Stimulated activated CD4-positive, alpha-beta T cell treated with anti-CD3 and anti-CD28 coated beads, Interleukin-15, amount 100 ng/mL, for 24 hours (primary cell): ENCODE data around the gene APMAP.

Experiments
- DNase-seq: peaks from one replicate; pipeline ENCODE4 v3.0.0-alpha.2; 2020

APMAP gene

GRCh38 chr20:24985802-24986201 lies 6.7 kb downstream of the APMAP start:
- DNase-seq: no peak

GRCh38 chr20:24984961-24985640 lies 7.5 kb downstream of the APMAP start:
- DNase-seq: no peak

GRCh38 chr20:24983896-24984295 lies 8.7 kb downstream of the APMAP start:
- DNase-seq: no peak

- no peak for DNase-seq
These were observed 10.8 kb downstream of the APMAP start for GRCh38 chr20:24981790-24982189.

GRCh38 chr20:24981282-24981681 lies 11.3 kb downstream of the APMAP start:
- DNase-seq: no peak

- DNase-seq: no peak
These were observed 12.1 kb downstream of the APMAP start for GRCh38 chr20:24980291-24981053.

GRCh38 chr20:24979036-24979960 lies 13.3 kb downstream of the APMAP start:
- DNase-seq: no peak

- DNase-seq: no peak
These were observed 14.0 kb downstream of the APMAP start for GRCh38 chr20:24978513-24978912.

- no peak for DNase-seq
These were observed 14.8 kb downstream of the APMAP start for GRCh38 chr20:24977797-24978196.

GRCh38 chr20:24977336-24977735 lies 15.2 kb downstream of the APMAP start:
- DNase-seq: no peak

- DNase-seq: no peak
These were observed 20.2 kb downstream of the APMAP start for GRCh38 chr20:24972341-24972740.

- no peak for DNase-seq
These were observed 21.0 kb downstream of the APMAP start for GRCh38 chr20:24971376-24972101.

- no peak for DNase-seq
These were observed 21.8 kb downstream of the APMAP start for GRCh38 chr20:24970754-24971153.

- DNase-seq: no peak
These were observed 22.5 kb downstream of the APMAP start for GRCh38 chr20:24970030-24970553.

GRCh38 chr20:24969186-24970029 lies 23.1 kb downstream of the APMAP start:
- no peak for DNase-seq

GRCh38 chr20:24968278-24968800 lies 24.2 kb downstream of the APMAP start:
- no peak for DNase-seq

GRCh38 chr20:24966317-24967012 lies 26.1 kb downstream of the APMAP start:
- no peak for DNase-seq

- no peak for DNase-seq
These were observed 27.3 kb downstream of the APMAP start for GRCh38 chr20:24965065-24965919.

GRCh38 chr20:24964506-24964840 lies 28.1 kb downstream of the APMAP start:
- no peak for DNase-seq
